Left renal cortex interstitium (tissue), 4 donors: Measurements from ENCODE around the gene CNTN4. TPM values are rescaled to one million over a fixed set of nuclear protein-coding genes. Genes with fewer than 3 reads are reported as not detected.
"Not testable (repeated sequence)": the region's sequence is repeated elsewhere in the genome, so short reads cannot be mapped to it uniquely, and the experiment has no call there.

Source experiments
- DNase-seq, 4 donors: peaks; one replicate each; pipeline ENCODE4 v3.0.0-alpha.2; 2013; ENCODE audit warnings: low read depth in 4 of 4, low spot score in 2 of 4, missing footprints in 1 of 4
- polyA plus RNA-seq, 4 donors: library from polyadenylated mRNA; unstranded; fragments of 120-200 nt; gene quantifications; one replicate each; pipeline ENCODE4 v1.2.1, GENCODE V29; 2013; ENCODE audit not compliant: insufficient read length in 4 of 4

CNTN4 gene
- polyA plus RNA-seq, 4 donors = 24.5 to 32.1 (median 29.8) TPM

DNA sequence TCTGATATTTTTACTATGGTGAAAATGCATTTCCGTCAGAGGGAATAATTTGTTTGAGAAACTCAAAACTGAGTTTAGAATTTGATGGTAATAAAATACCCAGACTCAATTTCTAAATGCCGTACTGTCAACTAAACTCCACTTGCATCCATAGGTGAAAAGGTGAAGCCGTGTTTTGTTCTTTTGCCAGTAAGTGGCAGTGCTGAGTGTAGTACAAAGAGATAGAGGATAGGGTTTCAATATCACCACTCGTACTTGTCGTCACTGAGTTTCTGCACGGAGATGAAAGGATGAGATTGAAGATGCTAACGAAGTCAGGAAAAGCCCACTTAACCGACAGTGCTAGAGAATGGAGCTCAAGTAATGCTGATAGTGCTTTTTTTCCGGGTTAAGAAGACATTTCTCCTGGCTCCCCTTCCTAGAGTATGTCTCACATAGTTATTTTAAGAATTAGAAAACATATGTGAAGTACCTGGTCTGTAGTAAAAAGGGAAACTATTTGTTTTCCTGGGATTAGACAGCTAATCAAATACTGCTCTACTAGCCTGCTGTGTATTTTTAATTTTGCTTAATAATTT is 666.4 kb downstream of the CNTN4 start:
- DNase-seq = no peak

DNA sequence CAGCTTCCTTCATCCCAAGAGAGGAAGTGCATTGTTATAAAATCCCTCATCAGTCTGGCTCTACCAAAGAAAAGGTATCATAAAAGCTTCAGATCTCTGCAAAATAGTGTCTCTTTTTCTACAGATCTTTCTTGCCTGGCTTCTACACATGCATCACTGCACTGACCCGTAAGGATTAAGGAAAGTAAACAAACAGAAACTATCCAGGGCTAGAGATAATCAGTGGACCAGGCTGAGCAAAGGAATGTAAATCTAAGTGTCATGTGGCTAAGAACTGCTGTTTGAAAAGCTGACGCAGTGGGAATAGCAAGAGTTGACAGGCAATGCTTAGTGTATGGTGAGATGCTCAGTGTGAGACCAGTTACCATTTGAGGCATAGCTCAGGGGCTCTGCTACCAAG is 671.8 kb downstream of the CNTN4 start:
- DNase-seq = peak in 2 of 4 donors; percentile 34 to 42

DNA sequence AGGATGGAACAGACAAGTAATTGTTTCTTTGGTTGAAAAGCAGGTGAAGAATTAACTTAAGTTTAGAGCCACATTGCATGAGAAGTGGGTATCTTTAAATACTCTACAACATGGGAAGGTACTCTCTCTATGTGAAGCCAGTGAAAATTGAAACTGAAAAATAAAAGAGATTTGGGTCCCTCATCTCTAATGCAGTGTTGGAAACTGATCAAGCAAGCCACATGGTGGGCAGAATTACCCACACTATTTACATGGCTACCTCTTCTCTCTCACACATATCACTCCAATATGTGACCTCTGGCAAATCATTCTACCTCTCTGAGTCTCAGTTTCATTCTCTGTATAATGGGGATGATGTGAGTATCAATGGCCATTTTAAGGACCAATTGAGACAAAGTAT is 672.5 kb downstream of the CNTN4 start:
- no peak for DNase-seq

DNA sequence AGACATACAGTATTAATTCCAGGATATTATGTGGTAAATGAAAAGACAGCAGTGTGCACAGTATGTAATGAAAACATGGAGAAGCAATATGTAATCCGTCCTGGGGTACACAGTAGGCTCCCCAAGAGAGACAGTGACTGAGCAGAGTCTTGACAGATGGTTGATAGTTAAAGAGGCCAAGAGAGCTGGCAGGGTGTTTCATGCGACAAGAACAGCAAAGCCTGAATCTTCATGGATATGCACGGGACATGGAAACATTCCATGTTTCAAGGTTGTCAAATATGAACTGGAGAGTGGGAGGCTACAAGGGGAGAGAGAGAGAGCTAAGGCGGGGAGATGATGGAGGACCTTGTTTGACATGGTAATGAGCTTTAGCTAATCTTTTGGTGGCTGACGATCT is 673.1 kb downstream of the CNTN4 start:
- no peak for DNase-seq

DNA sequence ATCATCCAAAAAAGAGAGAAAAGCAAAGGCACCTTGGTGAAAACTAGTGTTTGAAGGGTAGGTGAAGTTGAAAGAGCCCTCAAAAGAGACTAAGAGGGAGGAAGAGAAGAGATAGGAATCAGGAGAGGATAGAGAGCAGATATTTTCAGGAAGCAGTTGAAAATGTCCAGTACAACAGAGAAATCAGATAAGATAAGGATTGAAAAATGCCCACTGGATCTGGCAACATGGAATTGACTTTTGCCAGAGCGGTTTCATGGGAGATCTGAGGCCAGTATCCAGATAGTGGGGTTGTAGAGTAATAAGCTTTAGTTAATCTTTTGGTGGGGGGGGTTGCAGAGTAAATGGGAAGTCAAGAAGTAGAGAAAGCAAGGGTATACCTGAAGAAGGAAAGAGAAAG is 674.1 kb downstream of the CNTN4 start:
- no peak for DNase-seq

DNA sequence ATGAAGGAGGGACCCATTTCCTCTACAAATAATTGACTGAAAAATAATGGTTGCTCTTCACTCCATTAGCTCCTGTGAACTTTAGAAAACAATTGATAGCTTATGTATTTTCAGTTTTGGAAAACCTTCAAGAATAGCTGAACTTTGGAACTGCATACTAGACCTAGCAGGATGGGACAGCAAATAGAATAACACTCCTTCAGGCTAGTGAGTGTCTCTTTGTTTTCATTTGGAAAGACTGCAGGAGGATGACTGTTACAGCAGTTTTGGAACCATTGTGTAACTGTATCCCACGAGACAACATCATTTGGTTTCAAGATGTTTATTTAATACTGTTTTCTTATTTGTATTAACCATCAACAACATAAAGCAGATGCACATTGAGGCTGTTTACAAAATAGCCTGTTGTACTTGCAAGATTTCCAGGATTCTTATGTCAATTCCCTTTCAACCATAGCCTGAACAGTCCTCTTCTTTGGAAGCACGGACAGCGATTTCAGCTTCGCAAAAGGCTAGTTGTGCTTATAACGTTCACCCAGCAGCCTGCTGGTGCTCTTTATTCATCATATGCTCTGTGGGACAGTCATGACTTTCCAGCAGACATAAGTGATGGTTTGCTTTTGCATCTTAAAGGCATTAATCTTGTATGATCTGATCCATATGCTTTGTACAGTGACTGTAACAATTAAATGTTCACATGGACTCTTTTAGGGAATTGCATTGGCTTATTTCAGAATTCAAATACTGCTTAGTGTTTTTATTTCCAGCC is 676.0 kb downstream of the CNTN4 start:
- DNase-seq = no peak

DNA sequence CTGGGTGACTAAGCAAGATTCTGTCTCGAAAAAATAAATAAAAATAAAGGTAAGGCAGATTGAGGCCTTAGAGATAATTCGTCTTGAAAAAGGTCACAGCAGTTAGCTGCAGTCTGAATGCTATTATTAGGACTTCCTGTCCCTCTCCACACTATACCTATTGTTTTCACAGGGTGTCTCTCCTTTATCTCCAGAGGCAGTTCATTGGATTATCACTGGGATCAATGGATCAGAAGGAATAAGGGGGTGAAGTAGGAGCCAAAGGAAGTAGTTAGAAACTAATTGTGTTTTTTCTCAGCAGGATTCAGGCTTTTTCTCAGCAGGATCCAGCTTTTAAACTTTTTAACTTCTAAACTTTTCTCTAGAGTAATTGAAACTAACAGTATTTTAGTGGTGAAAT is 684.6 kb downstream of the CNTN4 start:
- no peak for DNase-seq

DNA sequence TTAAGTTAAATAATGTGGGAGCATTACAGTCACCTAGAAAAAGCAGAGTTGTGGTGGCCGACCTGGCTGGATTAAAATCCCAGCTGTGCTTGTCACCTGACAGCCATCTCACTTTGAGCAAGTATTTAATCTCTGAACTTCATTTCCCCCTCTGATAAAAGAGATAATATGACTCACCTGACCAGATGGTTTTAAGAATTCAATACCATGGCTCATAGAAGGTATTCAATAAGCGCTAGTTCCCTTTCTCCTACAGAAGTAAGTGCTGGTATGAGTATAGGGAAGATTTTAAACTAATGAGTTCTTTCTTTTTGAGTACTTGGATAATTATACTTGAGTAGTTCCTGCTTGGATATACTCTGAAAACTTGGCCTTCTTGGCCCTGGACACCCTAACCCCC is 686.0 kb downstream of the CNTN4 start:
- DNase-seq = no peak

DNA sequence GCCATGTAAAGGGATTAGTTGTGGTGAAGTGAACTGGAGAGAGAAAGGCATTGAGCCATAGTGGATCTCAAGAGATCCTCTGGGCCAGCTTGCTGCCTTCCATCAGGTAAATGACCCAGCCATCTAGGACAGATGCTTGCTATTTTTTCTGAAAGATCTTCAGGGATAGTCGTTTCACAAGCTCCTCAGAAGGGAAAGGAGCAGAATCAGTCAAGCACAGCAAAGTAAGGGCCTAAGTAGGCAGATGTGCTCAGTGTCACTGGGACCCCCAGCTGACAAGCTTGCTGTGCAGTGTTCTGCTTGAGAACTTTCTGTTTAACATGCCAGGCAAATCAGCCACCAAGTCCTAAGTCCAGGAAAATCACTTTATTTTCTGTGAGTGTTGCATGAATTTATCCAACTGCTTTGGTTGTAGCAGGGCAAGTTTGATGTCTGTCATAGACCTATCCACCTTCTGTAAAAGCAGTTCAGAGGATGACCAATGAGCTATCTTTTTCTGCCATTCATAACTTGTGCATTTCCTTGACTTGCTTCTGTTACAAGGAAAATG is 691.7 kb downstream of the CNTN4 start:
- DNase-seq = no peak

DNA sequence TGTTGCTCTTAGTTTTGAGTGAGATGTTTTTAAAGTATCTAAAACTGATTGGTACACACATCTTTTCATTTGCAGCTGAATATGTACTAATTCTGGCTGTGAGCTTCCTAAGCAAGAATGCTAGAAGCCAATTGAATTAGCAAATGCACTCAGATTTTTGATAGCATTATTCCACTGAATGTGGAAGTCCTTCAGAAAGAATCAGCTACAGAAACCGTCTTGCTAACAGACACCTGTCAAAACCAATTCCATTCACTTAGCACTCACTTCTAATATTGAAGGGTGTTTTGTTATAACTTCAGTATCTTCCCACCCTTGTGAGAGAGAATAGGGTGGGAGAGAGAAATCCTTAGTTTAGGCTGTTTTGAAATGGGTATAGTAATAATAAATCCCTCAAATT is 693.8 kb downstream of the CNTN4 start:
- no peak for DNase-seq

DNA sequence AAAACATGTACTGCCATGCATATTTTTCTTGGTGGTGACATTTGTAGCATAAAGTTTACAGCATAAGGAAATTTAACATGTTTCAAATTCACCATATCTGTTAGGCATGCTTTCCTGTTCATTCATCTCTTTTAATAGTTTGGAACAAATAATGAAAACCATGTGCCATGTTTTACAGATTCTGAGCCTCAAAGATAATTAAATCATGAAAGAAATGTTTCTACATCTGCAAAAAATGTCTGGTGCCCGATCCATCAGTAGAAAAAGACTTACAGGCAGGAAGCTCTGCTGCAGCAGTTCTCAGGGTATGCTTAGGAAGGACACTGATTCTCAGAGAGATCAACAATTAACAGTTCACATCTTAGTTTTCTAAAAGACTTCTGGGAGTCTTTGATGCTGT is 695.3 kb downstream of the CNTN4 start:
- no peak for DNase-seq

DNA sequence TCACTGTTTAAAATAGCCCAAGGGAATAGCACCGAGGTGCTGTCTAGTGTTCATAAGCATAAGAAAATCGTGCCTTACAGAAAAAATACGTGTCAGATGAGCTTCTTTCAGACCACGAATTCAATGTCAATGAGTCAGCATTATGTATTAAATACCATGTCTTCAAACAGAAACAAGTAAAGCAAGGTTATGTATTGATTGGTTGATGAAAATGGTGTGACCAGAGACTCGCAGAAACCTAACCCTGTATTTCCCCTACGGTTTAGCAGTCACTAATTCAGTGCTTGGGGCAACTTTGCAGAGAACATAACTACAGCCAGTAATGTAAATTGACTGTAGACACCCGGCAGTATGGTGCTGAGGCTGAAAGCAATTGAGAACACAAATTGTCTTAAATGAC is 703.8 kb downstream of the CNTN4 start:
- DNase-seq = no peak

DNA sequence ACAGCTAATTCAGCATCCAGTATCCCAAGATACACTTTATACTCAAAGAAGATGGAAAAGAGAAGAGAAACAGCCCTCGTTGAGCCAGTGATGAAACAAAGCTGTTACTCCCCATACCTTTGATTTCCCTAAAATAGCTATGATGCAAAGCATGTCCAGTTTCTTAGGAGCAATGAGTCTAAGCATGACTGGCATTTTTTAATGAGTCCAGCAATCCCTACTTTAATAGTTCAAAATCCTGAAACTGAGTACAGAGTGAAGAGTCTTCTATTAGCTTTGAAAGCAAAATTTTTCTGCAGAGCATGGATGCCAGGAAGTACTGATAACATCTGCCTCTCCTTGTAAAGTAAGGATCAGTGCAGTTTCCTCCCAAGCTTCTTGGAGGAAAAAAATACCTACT is 708.8 kb downstream of the CNTN4 start:
- DNase-seq = no peak

DNA sequence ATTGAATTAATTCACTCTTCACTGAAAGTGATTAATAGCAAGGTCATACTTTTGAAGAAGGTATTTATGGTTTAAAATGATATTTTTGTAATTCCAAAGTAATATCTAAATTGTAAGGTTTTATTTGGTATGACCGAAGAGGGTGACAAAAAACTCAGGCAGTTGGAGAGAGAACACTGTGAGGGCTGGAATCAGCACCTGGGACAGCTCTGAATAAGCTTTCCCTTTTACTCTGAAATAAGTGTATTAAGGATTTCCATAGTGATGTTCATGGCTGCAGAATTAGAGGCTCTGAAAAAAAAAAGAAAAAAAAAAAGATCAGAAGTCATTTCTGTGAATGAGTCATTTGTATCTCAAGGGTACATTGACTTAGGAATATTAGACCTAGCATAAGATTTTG is 712.1 kb downstream of the CNTN4 start:
- peak in 2 of 4 donors; percentile 17 to 21 for DNase-seq

DNA sequence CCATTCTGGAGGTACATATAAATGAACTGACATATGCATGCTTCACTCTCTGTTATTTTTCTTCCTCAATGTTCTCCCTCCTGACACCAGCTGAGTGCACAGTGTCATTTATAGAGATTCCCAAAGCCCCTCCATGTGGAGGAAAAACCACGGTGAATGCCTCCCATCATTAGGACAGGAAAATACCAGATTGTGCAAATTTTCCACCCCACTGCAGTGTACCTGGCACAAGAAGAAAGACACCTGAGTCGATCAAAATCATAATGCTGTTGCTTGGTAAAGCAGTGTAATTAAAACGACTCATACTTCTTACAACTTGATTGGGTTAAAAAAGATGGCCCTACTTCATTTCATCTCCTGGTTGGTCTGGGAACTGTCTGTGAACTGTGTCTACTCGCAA is 720.9 kb downstream of the CNTN4 start:
- DNase-seq = no peak

DNA sequence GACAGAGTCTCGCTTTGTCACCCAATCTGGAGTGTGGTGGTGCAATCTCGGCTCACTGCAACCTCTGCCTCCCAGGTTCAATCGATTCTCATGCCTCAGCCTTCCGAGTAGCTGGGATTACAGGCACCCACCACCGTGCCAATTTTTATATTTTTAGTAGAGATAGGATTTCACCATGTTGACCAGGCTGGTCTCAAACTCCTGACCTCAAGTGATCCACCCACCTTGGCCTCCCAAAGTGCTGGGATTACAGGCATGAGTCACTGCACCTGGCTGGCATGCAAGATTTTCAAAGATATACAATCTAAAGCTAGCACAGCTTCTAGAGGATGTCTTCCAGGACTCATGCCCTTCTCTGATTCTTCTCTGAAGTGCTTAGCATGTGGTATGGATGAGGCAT is 722.3 kb downstream of the CNTN4 start:
- not testable (repeated sequence) for DNase-seq

DNA sequence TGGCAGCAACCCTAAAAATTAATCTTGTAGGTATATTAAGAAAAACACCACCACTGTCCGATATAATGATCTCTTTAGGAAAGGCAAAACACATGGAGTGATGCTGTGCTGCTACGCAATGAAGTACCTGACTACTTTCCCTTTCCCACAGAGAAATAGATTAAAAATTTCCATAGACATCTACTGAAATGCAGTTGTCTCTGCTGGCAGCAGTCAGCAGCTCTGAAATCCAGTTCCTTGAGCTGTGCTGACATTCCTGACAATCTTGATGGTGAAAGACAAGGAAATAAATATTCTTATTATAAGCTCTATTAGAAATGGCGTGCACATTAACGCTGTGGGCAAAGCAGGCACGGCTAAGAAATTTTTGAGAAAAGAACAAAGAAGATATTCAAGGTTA is 723.9 kb downstream of the CNTN4 start:
- no peak for DNase-seq

DNA sequence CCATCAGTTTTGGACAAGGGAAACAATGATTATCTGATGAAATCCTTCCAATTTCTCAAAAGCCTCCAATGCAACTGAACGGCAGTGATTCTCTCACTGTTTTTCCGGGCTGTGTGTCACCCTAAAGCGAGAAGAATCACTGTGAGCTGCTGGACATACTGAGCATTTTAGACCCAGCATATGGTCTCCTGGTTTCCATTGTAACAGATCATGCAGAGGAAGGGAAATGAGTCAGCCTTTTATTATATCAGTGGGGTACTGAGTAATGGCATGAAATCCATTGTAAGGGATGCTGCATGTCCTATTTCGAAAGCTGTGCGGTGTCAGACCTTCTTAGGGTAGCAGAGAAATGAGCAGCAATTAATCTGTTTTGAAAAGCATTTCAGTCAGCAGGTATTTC is 724.4 kb downstream of the CNTN4 start:
- no peak for DNase-seq

DNA sequence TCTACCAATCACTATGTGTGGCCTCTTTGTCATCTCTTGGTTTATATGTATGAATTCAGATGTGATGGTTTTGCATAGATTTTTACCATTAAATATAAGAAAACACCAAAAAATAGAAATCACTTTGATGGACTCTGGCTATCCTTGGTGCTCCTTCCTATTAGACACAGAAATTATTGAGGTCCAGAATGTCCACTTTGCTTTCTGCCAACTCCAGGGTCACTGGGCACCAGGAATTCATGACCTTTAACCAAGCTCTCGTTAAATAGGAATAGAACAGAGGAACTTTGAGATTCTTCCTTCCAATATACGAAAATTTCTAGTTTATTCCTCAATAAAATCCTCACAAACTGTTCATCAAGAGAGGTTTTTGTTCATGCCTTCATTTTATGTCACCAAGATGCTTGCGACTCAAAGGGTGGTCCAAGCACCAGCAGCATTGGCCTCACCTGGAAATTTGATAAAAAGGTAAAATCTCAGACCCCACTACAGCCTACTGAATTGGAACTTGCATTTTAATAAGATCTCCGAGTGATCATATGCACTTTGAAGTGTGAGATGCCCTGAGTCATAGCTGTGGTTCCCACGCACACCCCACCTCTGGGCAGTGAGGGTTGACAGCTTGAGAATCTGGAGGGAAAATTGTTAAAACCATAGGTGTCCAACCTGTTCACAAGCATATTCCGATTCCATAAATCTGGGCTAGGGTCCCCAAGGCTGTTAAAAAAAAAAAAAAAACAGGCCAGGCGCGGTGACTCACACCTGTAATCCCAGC is 725.0 kb downstream of the CNTN4 start:
- DNase-seq = no peak

DNA sequence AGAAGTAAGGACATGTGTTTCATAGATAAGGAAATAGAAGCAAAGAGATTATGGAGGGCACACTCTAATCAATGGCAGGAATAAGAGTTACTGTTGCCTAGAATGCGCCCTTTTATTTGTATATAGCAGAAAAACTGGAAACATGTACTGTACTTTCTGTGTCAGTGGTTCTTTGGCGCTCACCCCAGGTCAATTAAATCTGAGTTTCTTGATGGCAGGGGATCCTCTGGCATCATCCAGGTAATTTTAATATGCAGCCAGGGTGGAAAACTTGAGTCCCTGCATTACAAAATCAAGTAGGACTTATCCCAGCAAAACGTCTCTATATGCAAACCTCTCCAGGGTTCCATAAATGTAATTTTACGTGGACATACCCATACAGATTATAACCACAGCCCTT is 727.4 kb downstream of the CNTN4 start:
- DNase-seq = no peak

DNA sequence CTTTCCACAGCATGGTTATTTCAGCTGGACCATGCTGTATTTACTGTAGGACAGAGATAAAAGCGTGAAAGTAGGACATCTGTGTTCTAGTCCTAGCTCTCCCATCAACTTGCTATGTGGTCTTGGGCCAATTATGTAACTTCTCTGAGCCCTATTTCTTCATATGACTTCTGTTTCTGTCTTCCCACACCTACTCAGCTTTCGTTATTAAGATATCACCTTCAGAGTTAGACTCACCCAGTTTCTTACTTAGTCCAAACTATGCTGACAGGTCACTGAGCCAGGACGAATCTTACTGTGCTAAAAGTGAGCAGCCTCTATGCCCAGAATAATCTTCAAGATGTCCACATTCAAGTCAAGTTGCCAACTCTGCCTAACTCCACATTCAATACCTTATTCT is 727.8 kb downstream of the CNTN4 start:
- no peak for DNase-seq

DNA sequence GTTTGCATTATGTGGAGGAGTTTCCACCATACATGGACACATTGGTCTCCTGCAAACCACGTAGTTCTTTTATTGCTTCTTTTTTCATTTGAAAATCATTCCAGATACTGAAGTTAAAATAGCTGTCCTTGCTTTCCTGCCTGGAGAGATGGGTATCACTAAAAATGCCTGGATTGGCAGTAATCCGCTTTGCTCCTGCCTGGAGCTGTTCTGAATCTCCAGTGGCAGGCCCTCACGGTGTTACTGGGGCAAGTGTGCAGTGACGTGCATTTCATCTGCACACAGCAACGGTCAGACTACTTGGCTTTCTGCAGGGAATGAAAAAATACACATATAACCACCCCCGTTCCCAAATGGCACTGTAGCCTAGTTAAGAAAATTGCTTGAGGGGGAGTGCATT is 738.6 kb downstream of the CNTN4 start:
- no peak for DNase-seq
